GM23248 (cell line): ENCODE measurements around the gene FTO. TPM values are rescaled to one million over a fixed set of nuclear protein-coding genes. Genes with fewer than 3 reads are reported as not detected.
"Not testable (repeated sequence)": the region's sequence is repeated elsewhere in the genome, so short reads cannot be mapped to it uniquely, and the experiment has no call there.

ENCODE experiments used
- DNase-seq: peaks from one replicate; pipeline ENCODE4 v3.0.0-alpha.2; 2015
- H2AFZ ChIP-seq: fragments of 200-600 bp; sonication (generic); 2 replicates; pipeline ENCODE4 v1.6.1; 2016; ENCODE audit warnings: antibody characterized with exemption
- H3F3A ChIP-seq: fragments of 200-600 bp; sonication (generic); 2 replicates; pipeline ENCODE4 v1.6.1; 2016; ENCODE audit warnings: mild to moderate bottlenecking, antibody characterized with exemption, mixed run types; ENCODE audit not compliant: insufficient read depth
- H3K27ac ChIP-seq: fragments of 200-600 bp; sonication (generic); 2 replicates; pipeline ENCODE4 v1.5.1; 2016; ENCODE audit warnings: mild to moderate bottlenecking
- H3K27me3 ChIP-seq: fragments of 200-600 bp; sonication (generic); replicated peaks from 2 replicates; pipeline ENCODE4 v1.6.1; 2016; ENCODE audit warnings: mild to moderate bottlenecking; ENCODE audit not compliant: insufficient read depth
- H3K36me3 ChIP-seq: fragments of 200-600 bp; sonication (generic); 2 replicates; pipeline ENCODE4 v1.6.1; 2016; ENCODE audit warnings: low read depth, mild to moderate bottlenecking
- H3K4me1 ChIP-seq: fragments of 200-600 bp; sonication (generic); 2 replicates; pipeline ENCODE4 v1.6.1; 2016; ENCODE audit warnings: mild to moderate bottlenecking; ENCODE audit not compliant: insufficient read depth
- H3K4me2 ChIP-seq: fragments of 200-600 bp; sonication (generic); one replicate; pipeline ENCODE4 v1.6.1; 2016; ENCODE audit warnings: mild to moderate bottlenecking; ENCODE audit not compliant: unreplicated experiment
- H3K4me3 ChIP-seq: fragments of 200-600 bp; sonication (generic); 2 replicates; pipeline ENCODE4 v1.5.1; 2016; ENCODE audit warnings: mild to moderate bottlenecking
- H3K79me2 ChIP-seq: fragments of 200-600 bp; sonication (generic); 2 replicates; pipeline ENCODE4 v1.6.1; 2016; ENCODE audit warnings: mild to moderate bottlenecking; ENCODE audit not compliant: insufficient read depth
- H3K9ac ChIP-seq: fragments of 200-600 bp; sonication (generic); 2 replicates; pipeline ENCODE4 v1.6.1; 2016; ENCODE audit warnings: mild to moderate bottlenecking
- H3K9me2 ChIP-seq: fragments of 200-600 bp; sonication (generic); 2 replicates; pipeline ENCODE4 v1.6.1; 2016; ENCODE audit warnings: mixed run types, mild to moderate bottlenecking, moderate library complexity; ENCODE audit not compliant: insufficient read depth
- H3K9me3 ChIP-seq: fragments of 200-600 bp; sonication (generic); one replicate; pipeline ENCODE4 v1.6.1; 2017; ENCODE audit warnings: low read depth
- H4K20me1 ChIP-seq: fragments of 200-600 bp; sonication (generic); 2 replicates; pipeline ENCODE4 v1.6.0; 2016; ENCODE audit not compliant: insufficient read depth
- EZH2 ChIP-seq: fragments of 200-600 bp; sonication (generic); IDR thresholded peaks from 2 replicates; pipeline ENCODE4 v1.6.1; 2018; ENCODE audit warnings: antibody characterized with exemption, mild to moderate bottlenecking; ENCODE audit not compliant: insufficient read depth, poor library complexity, severe bottlenecking
- EZH2phosphoT487 ChIP-seq: fragments of 200-600 bp; sonication (generic); IDR thresholded peaks from 2 replicates; pipeline ENCODE4 v1.6.1; 2018; ENCODE audit warnings: antibody characterized with exemption, moderate library complexity, mild to moderate bottlenecking, low read depth; ENCODE audit not compliant: insufficient read depth
- WGBS, 2 experiments: methylation state at CpG; one replicate each; pipeline ENCODE4 v1.1.6; 2015 to 2017; ENCODE audit warnings: low lambda C conversion rate in 2 of 2, low coverage in 1 of 2; ENCODE audit errors: missing lambda C conversion rate in 2 of 2; 5-methylcytosine and 5-hydroxymethylcytosine counted together
- in situ Hi-C: fragments of 300-500 bp; cut with MboI; formaldehyde crosslinking; loops from 2 replicates; pipeline ENCODE4 v1.15.0; 2020
- polyA plus RNA-seq: library from polyadenylated mRNA; unstranded; fragments of >200 nt; fragmentation: Nextera tagmentation; extraction: Ambion mirVana; gene quantifications from 2 replicates; pipeline ENCODE4 v1.2.1, GENCODE V29; 2016
- total RNA-seq: library from RNA; depleted of rRNA; stranded (reverse); fragments of >200 nt; shearing (Covaris generic); gene quantifications from 2 replicates; pipeline ENCODE4 v1.2.3, GENCODE V29; 2014

FTO gene
- total and polyA plus RNA-seq, 2 experiments from 2014 or later: 85.3 to 99.2 TPM

DNA sequence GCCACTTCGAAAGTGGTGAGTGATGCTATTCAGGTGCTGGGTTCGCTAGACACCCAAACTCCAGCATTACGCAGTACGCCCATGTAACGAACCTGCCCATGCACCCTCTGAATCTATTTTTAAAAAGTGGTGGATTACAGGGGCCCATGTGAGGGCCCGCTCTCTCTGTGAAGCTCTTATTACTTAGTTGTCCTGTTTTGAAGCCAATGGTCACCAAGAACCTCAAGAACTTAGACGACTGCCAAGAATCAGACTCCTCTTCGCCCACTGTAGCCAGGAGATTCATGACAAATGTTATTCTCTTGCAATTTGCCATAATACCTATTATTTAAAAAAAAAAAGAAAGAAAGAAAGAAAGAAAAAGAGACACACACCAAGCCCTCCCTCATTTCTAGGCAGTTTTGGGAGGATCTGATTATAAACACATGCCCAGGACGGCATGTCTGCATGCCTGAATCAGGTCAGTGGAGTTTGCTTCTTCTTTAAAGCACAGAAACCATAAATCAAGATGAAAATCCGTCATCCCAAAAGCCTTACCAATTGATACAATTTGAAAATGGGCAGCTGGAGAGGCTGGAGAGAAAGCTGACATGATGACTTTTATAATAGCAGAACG, 474.0 kb downstream of the FTO start:
- H4K20me1 ChIP-seq: no peaks in the 10 kb centered on the region
- H3K4me2 ChIP-seq: no peak overlapping the region
- no peaks in the 10 kb centered on the region for H3K27me3 ChIP-seq
- 82% methylated on average over 11 of the region's 11 CpGs for WGBS, 2 experiments
- no peak overlapping the region for H2AFZ ChIP-seq
- H3K9me2 ChIP-seq: no peaks in the 10 kb centered on the region
- H3K9me3 ChIP-seq: no peaks in the 10 kb centered on the region
- peaks cover 8% of the 10 kb centered on the region; the same call in 1 of the 2 replicates for H3K4me1 ChIP-seq
- TF ChIP-seq EZH2 (no peak), EZH2phosphoT487 (no peak)
- H3K36me3 ChIP-seq: no peaks in the 10 kb centered on the region
- H3K27ac ChIP-seq: no peak overlapping the region
- H3K4me3 ChIP-seq: no peak overlapping the region
- in situ Hi-C loops: loop anchor here (10.0 kb wide), 1 partner anchor 403 kb away; no protein-coding TSS in a partner anchor
- H3K9ac ChIP-seq: no peak overlapping the region
- DNase-seq: no peak
- no peaks in the 10 kb centered on the region for H3F3A ChIP-seq
- no peaks in the 10 kb centered on the region for H3K79me2 ChIP-seq

DNA sequence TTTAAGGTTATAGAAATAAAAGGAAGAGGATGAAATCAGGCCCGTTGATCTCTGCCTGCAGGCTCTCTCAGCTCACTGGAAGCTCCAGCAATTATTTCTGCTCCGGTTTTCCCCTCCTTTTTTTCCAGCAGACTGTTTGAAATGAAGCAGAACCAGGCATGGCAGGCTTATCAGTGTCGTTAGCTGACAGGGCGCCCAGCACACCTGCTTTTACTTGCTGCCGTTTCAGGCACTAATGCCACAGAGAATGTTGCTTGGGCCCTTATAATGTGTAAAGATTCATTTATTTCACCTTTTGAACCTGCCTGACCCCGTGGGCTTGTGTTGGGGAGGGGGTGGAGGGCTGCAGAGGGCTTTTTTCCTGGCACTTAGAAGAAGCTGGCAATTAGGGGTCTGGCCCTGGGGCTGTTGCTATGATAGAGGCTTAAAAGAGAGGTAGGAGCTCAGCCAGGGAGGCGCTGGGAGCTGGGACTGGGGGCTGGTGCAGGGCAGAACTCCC, 474.6 kb downstream of the FTO start:
- DNase-seq: no peak
- Histone ChIP-seq H3K36me3 (no peaks in the 10 kb centered on the region), H4K20me1 (no peaks in the 10 kb centered on the region), H3K9ac (no peak overlapping the region), H3K4me2 (no peak overlapping the region), H3F3A (no peaks in the 10 kb centered on the region), H3K4me3 (no peak overlapping the region), H3K9me3 (no peaks in the 10 kb centered on the region), H3K27ac (no peak overlapping the region), H3K79me2 (no peaks in the 10 kb centered on the region), H3K4me1 (peaks cover 8% of the 10 kb centered on the region; the same call in 1 of the 2 replicates), H2AFZ (no peak overlapping the region), H3K9me2 (no peaks in the 10 kb centered on the region), H3K27me3 (no peaks in the 10 kb centered on the region)
- in situ Hi-C loops: loop anchor here (10.0 kb wide), 1 partner anchor 404 kb away; no protein-coding TSS in a partner anchor
- WGBS, 2 experiments: 53 to 57% methylated on average over 7 of the region's 7 CpGs
- no peak for TF ChIP-seq EZH2
- TF ChIP-seq EZH2phosphoT487: no peak

DNA sequence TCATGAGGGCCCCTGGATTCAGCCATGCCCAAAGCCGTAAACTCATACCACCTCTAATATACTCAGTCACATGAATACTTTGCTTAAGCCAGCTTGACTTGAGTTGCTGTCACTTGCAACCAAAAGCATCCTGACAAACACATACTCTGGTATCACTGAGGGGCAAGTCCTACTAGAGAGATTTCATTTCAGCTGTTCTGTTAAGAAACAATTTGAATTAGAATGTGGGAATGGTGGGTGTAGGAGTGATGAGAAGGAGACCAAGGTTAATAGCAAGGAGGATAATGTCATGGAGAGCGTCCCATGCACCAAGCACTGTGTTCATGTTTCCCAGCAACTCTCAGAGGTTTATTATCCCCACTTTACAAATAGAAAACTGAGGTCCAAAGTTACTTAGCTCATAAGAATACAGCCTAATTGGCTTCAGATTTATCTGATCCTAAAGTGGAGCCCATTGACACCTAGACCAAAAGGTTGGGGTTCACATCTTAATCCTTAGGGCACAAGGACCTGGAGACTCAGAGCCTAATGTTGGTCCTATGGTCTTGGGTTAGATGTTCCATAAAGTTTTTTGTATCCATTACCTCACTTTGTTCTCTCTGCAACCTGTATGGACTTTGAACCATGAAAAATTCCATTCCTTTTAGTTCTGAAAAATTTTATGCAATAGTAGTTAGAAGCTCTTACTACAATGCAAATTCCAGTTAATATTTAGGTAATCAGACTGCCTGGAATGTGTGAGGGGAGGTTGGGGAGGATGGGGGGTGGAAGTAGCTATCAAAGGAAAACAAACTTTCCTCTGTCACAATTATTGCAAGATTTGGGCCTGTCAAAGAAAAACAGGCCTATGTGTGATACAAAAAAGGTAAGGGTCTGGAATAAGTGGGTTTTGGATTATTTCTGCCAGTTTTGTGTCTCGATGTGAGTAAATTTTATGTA, 476.7 kb downstream of the FTO start:
- no peak overlapping the region for H3K9ac ChIP-seq
- 74 to 78% methylated on average over 3 of the region's 3 CpGs for WGBS, 2 experiments
- no peak overlapping the region for H3K27ac ChIP-seq
- no peaks in the 10 kb centered on the region for H3K36me3 ChIP-seq
- peaks cover 8% of the 10 kb centered on the region; the same call in 1 of the 2 replicates for H3K4me1 ChIP-seq
- 0 out of 2 replicates have a peak, but pooled peaks cover 5% of the 10 kb centered on the region for H3K27me3 ChIP-seq
- no peak for DNase-seq
- H3F3A ChIP-seq: no peaks in the 10 kb centered on the region
- H3K79me2 ChIP-seq: no peaks in the 10 kb centered on the region
- TF ChIP-seq EZH2phosphoT487 (no peak), EZH2 (no peak)
- no peaks in the 10 kb centered on the region for H4K20me1 ChIP-seq
- H3K9me2 ChIP-seq: no peaks in the 10 kb centered on the region
- in situ Hi-C loops: no loop called here
- H3K4me3 ChIP-seq: no peak overlapping the region
- no peak overlapping the region for H3K4me2 ChIP-seq
- H3K9me3 ChIP-seq: no peaks in the 10 kb centered on the region
- no peak overlapping the region for H2AFZ ChIP-seq

DNA sequence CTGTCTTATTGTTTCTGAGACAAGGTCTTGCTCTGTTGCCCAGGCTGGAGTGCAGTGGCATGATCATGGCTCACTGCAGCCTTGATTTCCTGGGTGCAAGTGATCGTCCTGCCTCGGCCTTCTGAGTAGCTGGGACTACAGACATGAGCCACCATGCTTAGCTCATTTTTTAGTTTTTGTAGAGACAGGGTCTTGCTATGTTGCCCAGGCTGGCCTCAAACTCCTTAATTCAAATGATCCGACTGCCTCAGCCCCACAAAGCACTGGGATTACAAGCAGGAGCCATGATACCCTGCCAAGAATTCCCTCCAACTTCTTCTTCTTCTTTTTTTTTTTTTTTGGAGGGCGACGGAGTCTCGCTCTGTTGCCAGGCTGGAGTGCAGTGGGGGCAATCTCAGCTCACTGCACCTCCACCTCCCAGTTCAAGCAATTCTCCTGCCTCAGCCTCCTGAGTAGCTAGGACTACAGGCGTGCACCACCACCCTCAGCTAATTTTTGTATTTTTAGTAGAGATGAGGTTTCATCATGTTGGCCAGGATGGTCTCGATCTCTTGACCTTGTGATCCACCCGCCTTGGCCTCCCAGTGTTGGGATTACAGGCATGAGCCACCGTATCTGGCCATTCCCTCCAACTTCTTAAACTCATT, 477.9 kb downstream of the FTO start:
- H3K79me2 ChIP-seq, H3K36me3 ChIP-seq, H3K27ac ChIP-seq, H4K20me1 ChIP-seq, H2AFZ ChIP-seq, H3K4me2 ChIP-seq, H3K9ac ChIP-seq, H3F3A ChIP-seq, H3K9me2 ChIP-seq, H3K4me1 ChIP-seq, in situ Hi-C loops, H3K9me3 ChIP-seq, DNase-seq, H3K4me3 ChIP-seq: not testable (repeated sequence)
- 81 to 85% methylated on average over 10 of the region's 10 CpGs for WGBS, 2 experiments
- 0 out of 2 replicates have a peak, but pooled peaks cover 12% of the 10 kb centered on the region for H3K27me3 ChIP-seq
